NT2/D1 (cell line): ENCODE results near the gene ACLY.

Source experiments
- SUZ12 ChIP-seq: IDR thresholded peaks from 2 replicates; pipeline ENCODE4 v1.6.1; 2011; ENCODE audit not compliant: insufficient read length, insufficient read depth; ENCODE audit errors: extremely low read depth
- ZNF274 ChIP-seq: IDR thresholded peaks from 2 replicates; pipeline ENCODE4 v1.6.1; 2011; ENCODE audit warnings: mild to moderate bottlenecking, low read depth, low read length

- TF ChIP-seq ZNF274 (no peak), SUZ12 (no peak)
Observed at GRCh38 chr17:41944943-41945342, 26.2 kb upstream of the ACLY start.
